Measurements from ENCODE around the gene ABCG1. TPM values are rescaled to one million over a fixed set of nuclear protein-coding genes. Genes with fewer than 3 reads are reported as not detected.

ABCG1 gene
- total RNA-seq, 1 experiment from 2014 or later: 20.3 TPM

GRCh38 chr21:42314616-42315295 lies 95.8 kb downstream of the ABCG1 start:
- no peak for DNase-seq (ENCODE audit: extremely low read depth, low read depth)

- no peak for DNase-seq (ENCODE audit: extremely low read depth, low read depth)
Observed at GRCh38 chr21:42315296-42315891, 96.5 kb downstream of the ABCG1 start, which contains the start of gene TFF3. Gene TFF3, minus strand, starts transcription at chr21:42315409. Its CDS starts 35 bp downstream, at chr21:42315374.

- no peak for DNase-seq (ENCODE audit: extremely low read depth, low read depth)
Observed at GRCh38 chr21:42316891-42317290, 98.0 kb downstream of the ABCG1 start.

- DNase-seq (ENCODE audit: extremely low read depth, low read depth): no peak
Observed at GRCh38 chr21:42317341-42317741, 98.4 kb downstream of the ABCG1 start.

- no peak for DNase-seq (ENCODE audit: extremely low read depth, low read depth)
Observed at GRCh38 chr21:42317826-42318746, 99.1 kb downstream of the ABCG1 start.

GRCh38 chr21:42319376-42319775 lies 100.4 kb downstream of the ABCG1 start:
- no peak for DNase-seq (ENCODE audit: extremely low read depth, low read depth)

GRCh38 chr21:42319851-42320572 lies 101.1 kb downstream of the ABCG1 start:
- no peak for DNase-seq (ENCODE audit: extremely low read depth, low read depth)

GRCh38 chr21:42320791-42321190 lies 101.9 kb downstream of the ABCG1 start:
- no peak for DNase-seq (ENCODE audit: extremely low read depth, low read depth)

GRCh38 chr21:42321231-42321630 lies 102.3 kb downstream of the ABCG1 start:
- no peak for DNase-seq (ENCODE audit: extremely low read depth, low read depth)

GRCh38 chr21:42321845-42322244 lies 102.9 kb downstream of the ABCG1 start:
- DNase-seq (ENCODE audit: extremely low read depth, low read depth): no peak

GRCh38 chr21:42324896-42325295 lies 106.0 kb downstream of the ABCG1 start:
- DNase-seq (ENCODE audit: extremely low read depth, low read depth): no peak

- no peak for DNase-seq (ENCODE audit: extremely low read depth, low read depth)
Observed at GRCh38 chr21:42330380-42331371, 111.7 kb downstream of the ABCG1 start.

GRCh38 chr21:42331660-42332059 lies 112.7 kb downstream of the ABCG1 start:
- DNase-seq (ENCODE audit: extremely low read depth, low read depth): no peak

GRCh38 chr21:42332557-42333317 lies 113.8 kb downstream of the ABCG1 start:
- no peak for DNase-seq (ENCODE audit: extremely low read depth, low read depth)

- DNase-seq (ENCODE audit: extremely low read depth, low read depth): no peak
Observed at GRCh38 chr21:42336054-42336453, 117.1 kb downstream of the ABCG1 start.

- DNase-seq (ENCODE audit: extremely low read depth, low read depth): no peak
Observed at GRCh38 chr21:42337276-42337675, 118.3 kb downstream of the ABCG1 start.

GRCh38 chr21:42337830-42338728 lies 119.1 kb downstream of the ABCG1 start:
- peak; percentile 37 for DNase-seq (ENCODE audit: extremely low read depth, low read depth)

All from NCI-H460 (cell line).